DMS153 treated with DMSO at 0.1 percent for 48 hours (cell line): Measurements from ENCODE around the gene ARNT2.

Experiments
- DNase-seq: peaks from one replicate; lab custom pipeline; 2025; ENCODE audit not compliant: unreplicated experiment; lab: John Stamatoyannopoulos, UW

The ARNT2 gene

DNA sequence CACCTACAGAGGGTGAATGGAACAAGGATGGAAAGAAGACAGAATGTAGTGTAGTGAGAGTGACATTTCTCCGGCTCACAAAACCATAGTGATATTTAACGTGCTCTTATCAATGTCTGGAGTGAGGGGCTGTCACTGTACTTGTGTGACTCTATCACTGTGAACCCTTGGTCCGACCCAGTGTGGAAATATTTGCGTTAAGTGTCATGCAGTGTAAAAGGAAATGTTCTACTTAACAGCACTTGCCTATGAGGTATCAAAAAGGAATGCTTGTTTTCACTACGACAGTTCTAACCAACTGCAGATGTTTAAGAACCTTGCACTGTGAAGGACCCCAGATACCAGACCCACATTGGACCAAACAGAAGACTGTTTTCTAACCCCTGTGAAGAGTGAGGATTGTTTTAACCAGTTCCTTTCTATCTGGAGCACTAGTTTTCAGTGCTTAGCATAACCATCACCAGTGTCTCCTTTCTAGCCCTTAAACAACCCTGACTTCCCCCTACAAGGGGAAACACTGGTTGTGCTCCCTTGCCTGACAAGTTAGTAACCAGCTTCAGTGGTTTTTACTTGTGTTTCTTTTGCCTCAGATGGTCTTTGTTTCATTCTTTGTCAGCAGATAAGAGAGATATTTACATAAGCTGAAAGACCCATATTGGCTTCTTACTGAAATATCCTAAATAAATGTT is 146.2 kb downstream of the ARNT2 start:
- DNase-seq = no peak

DNA sequence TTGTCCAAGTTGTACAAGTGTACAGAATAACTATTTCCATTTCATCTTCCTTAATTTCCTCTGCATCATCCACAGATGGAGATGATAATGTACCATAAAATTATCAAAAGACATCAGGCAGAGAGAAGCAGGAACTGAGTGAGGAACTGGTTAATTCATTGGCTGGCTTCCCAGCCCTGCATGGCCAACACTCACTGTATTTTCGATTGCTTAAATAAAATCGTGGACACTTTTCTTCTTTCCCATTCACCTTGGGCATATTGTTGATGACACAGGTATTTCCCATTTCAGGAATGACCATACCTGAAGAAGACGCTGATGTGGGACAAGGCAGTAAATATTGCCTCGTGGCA is 146.7 kb downstream of the ARNT2 start:
- DNase-seq = no peak

DNA sequence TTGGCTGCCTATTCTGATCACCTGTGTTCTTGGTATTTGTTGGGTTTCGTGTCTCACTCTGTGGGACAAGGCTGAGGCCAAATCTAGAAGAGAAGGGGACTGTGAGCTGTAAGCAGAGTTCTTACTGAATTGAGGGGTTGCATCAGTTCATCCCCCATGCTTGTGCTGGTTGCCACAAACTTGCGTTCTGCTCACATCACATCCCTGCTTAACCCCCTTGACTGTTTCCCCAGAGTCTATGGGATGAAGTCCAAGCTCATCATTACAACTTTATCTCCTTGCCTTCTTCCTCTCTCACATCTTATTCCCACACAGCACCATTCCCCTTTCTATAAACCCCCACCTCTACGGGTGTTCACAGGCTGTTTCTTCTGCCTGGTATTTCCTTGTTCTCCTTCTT is 147.2 kb downstream of the ARNT2 start:
- DNase-seq = no peak

DNA sequence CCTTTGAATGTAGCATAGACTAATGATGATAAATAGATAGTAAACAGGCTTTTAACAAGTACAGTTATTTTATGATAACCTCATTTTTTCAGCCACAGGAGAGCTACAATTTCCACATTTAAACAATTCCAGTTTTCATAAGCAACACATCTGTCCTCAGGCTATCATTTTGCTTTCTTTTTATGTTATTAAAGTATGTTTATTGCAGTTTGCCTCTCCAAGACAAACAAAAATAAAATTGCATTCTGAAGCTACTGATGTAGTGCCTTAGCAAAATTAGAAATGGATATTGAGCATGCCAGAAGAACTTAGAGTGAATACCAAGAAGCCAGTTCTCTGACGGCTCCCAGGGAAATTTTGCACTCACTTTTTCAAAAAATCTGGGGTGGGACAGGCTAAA is 150.4 kb downstream of the ARNT2 start:
- no peak for DNase-seq

DNA sequence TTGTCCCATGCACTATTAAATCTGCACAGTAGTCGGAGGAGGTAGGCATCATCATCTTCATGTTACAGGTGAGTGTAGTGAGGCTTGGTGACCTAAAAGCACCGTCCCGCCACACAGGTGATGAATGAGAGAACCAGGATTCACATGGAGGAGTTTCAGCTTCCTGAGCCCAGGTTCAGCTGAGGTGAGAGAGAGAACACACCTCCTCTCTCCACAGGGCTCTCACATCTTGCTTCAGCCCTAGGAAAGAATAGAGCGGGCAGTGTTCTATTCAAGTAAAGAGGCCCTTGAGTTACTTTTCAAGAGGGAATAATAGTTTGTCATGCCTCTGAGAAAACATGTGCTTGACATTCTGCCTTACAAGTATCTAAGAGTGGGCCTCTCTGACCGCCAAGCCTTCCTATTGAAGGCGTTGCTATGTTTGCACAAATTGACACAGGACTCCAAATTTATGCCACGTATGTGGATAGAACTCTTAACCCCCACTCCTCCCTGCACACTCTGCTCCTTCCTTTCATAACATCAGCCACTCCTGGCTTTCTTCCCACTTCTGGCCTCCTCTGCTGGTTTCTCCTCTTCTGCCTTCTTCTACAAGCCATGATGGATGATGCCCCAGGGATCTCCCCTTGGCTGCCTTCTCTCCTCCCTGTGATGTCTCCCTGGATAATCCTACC is 152.6 kb downstream of the ARNT2 start:
- no peak for DNase-seq

DNA sequence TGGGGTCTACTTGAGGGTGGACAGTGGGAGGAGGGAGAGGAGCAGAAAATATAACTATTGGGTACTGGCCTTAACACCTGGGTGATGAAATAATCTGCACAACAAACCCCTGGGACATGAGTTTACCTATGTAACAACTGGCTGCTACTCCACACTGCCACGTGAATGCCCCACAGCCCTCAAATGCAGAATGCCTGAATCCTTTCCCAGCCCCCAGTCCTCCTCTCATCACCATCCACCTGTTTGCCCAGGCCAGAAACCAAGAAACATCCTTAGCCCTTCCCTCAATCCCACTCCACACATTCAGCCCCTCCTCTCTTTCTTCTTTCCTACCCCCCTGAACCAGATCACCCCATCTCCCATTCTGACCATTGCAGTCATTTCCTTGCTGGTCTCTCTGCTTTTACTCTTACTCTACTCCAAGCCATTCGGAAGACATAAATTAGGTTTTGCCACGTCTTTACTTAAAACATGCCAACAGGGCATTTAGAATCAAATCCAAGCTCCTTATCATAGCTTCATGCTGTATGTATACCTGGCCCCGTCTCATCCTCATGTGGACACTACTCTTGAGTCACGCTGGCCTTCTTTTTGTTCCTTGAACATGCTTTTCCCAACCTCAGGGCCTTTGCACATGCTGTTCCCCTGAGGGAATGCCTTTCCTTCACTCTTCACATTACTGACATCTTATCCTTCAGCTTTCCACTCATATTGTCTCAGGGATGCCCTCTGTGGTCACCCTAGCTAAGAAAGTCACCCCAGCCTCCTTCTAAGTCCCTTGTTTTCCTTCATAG is 153.5 kb downstream of the ARNT2 start:
- DNase-seq = no peak

DNA sequence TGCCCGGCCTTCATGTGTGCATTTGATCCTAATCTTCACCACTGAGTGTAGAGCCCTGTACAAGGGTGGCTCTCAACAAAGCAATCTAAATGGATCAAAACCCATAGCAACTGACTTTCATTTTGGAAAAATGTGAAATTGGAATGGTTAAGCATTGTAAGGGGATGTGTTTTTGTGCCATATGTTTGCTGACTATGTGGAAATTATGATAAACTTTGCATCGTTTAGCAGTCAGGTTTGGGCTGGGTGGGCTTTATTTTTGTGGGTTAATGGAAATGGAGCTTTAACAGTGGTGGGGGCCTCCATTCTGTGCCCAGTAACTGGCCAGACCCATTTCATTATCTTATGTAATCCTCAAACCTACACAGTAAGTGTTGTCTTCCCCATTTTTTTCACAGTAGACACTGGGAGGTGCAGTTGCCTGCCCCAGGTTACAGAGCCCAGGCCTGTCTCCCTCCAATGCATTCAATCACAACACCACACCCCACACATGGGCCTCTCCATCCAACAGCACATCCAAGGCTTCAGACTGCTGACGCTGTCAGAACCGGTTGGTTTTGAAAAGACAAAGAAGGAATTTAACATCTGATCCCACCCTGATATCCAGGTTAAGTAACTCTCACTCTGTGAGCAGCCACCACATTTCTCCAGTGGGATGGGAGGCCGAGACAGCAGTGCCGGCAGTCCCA is 154.6 kb downstream of the ARNT2 start:
- DNase-seq = no peak

DNA sequence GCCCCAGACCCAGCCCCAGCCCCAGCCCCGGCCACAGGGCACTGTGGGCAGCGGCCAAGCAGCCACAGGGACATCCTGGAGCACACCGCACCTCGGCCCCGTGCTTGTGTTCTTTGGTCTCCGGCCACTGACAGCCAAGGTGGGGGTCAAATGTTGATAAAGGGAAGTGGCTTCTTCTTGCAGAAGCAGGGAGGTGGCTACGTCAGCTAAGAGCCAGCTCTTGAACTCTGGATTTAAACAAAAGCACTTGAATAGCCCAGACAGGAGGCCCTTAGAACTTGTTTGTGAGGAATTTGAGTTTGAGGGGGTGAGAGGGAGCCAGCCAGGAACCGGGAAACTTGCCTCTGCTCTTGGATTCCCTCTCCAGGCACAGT is 155.1 kb downstream of the ARNT2 start:
- no peak for DNase-seq

DNA sequence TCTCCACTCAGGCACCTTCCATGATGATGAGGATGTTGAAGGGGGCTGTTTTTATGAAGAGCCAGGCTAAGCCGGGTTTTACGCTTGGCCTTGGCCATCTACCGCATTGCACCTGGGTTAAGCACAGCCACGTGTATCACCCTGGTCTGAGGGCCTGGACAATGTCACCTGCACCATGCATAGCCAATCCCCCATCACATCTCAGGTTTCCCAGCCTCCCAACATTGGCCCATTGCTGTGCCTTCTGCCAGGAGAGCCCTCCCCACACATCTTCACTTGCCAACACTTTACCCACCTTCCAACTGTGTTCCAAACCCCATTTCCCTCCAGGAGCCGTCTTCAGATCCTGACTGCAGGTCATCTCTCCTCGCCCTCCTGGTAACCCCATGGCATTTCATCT is 155.6 kb downstream of the ARNT2 start:
- DNase-seq = no peak

DNA sequence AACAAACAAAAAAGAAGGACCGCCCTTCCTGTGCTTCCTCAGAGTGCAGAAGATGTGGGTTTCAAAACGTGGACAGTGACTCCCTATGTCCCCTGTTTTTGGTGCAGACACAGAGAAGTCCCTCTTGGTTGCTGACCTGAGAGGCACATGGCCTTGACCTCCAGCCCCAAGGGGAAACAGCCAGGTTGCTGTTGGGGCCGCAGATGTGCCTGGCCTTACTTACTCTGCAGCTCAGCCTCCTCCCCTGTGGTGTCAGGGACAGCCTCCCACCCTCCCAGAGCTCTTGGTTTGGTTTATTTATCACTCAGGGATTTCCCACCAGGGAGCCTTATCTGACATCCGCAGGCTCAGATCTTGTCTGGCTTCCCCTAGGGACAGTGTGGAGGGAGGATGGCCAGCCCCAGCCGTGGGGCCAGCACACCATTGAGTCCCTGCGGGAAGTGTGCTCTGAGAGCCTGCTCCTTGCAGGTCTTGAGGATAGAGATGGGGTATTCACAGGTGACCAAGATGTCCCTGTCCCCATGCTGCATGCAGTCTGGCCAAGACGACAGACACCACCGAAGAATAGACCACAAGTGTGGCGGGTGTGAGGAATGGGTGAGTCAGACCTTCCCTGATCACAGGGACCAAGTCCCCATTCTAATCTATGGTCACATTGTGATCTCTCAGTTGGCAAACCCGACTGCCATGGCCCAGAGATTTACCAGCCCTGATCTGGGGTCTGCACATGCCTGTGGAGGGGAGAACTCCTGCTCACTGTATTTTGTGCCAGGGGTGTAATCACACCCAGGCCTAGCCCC is 156.6 kb downstream of the ARNT2 start:
- no peak for DNase-seq

DNA sequence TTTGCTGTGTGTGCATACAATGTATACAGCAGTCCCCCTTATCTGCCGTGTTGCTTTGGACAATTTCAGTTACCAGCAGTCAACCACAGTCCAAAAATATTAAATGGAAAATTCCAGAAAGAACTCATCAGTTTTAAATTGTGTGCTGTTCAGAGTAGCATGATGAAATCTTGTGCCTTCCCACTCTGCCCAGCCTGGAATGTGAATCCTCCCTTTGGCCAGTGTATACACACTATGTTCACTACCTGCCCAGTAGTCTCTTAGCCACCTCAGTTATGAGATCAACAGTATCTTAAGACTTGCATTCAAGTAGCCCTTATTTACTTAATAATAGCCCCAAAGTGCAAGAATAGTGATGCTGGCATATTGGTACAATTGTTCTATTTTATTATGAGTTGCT is 157.3 kb downstream of the ARNT2 start:
- no peak for DNase-seq

DNA sequence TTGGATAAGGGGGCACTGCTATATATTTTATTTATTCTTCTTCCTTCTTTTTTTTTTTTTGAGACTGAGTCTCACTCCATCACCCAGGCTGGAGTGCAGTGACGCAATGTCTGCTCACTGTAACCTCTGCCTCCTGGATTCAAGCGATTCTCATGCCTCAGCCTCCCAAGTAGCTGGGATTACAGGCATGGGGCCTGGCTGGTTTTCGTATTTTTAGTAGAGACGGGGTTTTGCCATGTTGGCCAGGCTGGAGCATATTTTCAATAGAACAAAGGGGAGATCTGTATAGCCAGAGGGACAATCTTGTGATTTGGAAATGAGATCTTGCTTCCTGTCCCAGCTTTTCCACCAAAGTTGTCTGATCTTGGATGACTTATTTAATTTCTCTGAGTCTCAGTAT is 157.9 kb downstream of the ARNT2 start:
- DNase-seq = no peak

DNA sequence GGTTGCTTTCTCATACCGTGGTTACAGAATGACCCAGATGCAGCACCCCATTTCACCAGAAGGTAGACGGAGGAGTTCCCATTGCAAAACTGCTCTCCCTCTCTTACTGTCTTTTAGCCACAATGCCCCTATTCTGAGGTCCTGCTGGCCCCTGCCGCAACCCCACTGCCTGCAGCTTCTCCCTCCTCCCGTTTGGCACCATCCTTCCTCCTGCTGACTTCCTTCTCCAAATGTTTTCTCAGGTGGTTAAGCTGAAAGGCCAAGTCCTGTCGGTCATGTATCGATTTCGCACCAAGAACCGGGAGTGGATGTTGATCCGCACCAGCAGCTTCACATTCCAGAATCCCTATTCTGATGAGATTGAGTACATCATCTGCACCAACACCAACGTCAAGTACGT is 158.7 kb downstream of the ARNT2 start:
- no peak for DNase-seq

DNA sequence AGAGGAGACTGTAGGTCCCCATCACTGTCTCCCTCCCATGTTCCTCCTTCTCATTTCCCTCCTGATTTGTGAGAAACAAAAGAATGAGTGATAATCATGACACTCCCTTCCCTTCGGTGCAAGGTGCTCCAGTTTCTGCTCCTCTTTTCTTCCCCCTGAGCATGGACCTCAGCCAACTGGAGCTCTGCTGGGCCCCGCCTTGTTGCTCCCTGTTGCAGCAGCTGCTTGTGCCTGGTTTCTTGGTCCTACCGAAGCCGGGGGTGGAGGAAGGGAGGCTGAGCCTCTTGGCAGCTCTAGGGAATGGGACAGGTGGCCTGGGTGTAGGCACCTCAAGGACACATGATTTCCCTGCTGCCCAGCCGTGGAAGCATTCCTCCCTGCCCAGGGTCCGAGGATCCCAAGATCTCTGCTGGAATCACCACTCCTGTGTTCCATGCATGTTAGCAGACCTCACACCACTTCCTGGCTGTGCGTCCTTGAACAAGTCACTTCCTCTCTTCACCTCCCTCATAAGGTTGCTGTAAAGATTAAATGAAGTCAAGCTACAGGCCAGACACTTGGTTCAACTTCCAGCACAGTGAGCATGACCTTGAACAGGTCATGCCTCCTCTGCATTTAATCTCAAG is 159.3 kb downstream of the ARNT2 start:
- no peak for DNase-seq

DNA sequence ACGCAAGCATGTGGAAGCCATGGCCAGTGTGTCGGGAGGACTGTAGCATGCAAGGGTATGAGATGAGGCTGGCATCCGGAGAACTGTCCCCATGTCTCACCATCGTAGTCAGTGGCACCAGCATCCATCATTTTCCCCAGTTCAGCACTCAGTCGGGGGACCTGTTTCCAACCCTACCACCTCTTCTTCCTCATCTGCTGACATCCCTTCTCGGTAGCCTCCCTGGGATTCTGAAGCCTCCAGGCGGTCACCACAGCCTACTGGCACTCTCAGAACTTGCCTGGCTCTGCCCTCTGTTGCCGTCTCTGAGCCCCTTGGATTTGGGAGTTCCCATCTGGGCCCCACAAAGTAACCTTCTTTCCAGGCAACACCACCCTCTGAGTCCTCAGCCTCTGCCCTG is 159.9 kb downstream of the ARNT2 start:
- no peak for DNase-seq

DNA sequence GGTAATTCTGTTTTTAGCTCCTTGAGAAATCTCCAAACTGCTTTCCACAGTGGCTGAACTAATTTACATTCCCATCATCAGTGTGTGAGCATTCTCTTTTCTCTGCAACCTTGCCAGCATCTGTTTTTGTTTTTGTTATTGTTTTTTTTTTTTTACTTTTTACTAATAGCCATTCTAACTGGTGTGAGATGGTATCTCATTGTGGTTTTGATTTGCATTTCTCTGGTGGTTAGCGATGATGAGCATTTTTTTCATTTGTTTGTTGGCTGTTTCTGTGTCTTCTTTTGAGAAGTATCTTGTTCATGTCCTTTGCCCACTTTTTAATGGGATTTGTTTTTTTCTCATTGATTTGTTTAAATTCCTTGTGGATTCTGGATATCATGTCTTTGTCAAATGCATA is 161.2 kb downstream of the ARNT2 start:
- no peak for DNase-seq

DNA sequence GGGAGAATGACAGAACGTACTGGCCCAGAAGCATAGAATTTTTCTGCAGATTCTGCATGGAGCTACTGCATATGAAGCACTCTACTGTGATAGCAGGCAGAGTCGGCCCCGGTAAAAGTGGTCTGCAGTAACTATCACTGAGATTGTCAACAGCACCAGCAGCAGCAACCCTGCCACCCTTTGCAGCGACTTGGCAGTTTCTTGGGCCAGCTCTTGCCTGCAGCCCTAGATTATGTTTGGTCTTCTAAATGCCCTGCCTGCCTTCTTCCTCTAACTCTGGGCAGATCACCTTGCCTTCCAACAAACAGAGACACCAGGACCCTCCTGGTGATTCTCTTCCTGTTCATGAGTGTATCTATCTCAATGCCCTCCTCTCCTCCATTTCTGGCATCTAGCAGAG is 161.8 kb downstream of the ARNT2 start:
- no peak for DNase-seq

DNA sequence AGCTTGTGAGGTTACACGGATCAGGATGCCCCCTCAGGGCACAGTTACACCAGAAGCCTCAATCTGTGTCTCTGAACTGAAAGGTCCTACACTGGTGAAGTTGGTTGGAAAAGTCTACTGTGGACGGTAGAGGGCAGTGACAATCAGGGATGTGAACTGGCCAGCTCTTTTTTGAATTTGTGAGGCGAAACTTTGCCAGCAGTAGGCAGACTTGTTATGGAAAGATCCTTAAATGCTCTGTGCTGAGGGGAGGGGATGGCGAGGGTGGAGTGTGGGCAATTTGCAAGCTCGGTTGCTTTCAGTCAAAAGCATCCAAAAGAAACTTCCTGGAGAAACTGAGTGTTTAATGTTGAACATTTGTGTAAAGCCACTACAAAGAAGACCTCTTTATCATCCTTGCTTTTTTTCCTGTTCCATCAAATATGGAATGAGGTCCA is 163.6 kb downstream of the ARNT2 start:
- DNase-seq = peak; percentile 27

DNA sequence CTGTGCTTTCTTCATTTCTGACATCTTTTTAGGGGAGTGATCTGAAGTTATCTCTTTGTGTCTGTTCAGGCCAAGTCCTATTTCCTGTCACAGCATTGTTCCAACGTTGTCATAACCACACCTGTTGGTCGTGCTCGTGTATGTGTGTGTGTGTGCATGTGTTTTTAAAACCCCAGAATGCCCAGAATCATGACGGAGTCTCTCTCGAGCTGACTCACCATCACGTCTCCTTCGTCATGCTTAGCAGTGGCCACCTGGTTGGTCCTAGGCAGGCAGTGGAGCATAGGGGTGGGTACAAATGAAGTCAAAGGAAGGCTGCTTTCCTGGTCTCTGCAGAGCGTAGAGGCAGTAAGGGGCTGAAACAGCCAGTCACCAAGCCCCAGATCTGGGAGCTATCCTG is 164.1 kb downstream of the ARNT2 start:
- DNase-seq = no peak

DNA sequence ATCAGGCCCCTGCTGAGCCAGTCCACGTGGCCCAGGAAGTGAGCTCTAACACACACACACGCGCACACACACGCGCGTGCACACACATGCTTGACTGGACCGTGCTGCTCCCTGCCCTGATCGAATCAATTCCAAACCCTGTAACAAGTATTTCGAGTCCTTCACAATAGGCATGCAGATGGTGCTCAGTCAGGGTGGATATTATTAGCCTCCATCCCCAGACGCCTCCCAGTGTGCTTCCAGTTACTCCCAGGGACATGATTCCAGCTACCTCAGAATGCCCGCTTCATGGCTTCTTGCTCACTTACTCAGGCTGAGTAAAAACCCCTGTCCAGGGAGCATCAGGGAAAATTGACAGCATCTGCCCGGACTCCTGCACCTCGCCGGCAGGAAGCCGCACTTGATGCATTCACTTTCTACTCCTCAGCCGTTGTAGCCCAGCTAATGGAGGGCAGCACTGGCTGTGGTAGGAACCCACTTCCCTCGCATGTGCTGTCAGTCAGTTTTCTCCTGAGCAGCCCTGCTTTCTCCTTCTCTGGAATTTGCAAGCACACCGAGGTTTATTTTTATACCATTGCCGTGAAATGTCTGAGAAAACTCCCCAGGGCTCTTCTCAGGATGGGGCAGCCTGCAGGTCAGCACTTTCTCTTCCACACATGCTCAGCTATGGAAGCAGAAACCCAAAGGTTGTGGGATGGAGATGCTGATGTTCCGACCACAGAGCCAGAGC is 164.9 kb downstream of the ARNT2 start:
- no peak for DNase-seq
